Retinal pigment epithelial cell (primary cell): ENCODE results near the gene FUT3.
A peak's percentile ranks its signal among the peaks of the same experiment; 100 is the strongest.

Experiments used
- DNase-seq: peaks from one replicate; pipeline ENCODE4 v3.0.0-alpha.2; 2010; ENCODE audit warnings: low read depth
- H3K4me3 ChIP-seq: 2 replicates; pipeline ENCODE4 v1.5.1; 2011; ENCODE audit warnings: mild to moderate bottlenecking, low read length, control low read depth, moderate library complexity
- CTCF ChIP-seq: conservative IDR thresholded peaks from 2 replicates; pipeline ENCODE4 v1.5.1; 2011; ENCODE audit warnings: low read depth, low read length, control low read depth, inconsistent platforms

The FUT3 gene

GRCh38 chr19:5823579-5824281, 27.5 kb downstream of the FUT3 start:
- no peak for DNase-seq
- peak; percentile 32 for TF ChIP-seq CTCF
- no peak overlapping the region for H3K4me3 ChIP-seq

GRCh38 chr19:5822181-5822844, 28.9 kb downstream of the FUT3 start:
- TF ChIP-seq CTCF: no peak
- no peak for DNase-seq

GRCh38 chr19:5821521-5822180, 29.6 kb downstream of the FUT3 start:
- H3K4me3 ChIP-seq: no peak overlapping the region
- no peak for TF ChIP-seq CTCF
- no peak for DNase-seq

More at GRCh38 chr19:5822181-5822844, 28.9 kb downstream of the FUT3 start:
- no peak overlapping the region for H3K4me3 ChIP-seq

- no peak for DNase-seq
- no peak overlapping the region for H3K4me3 ChIP-seq
- TF ChIP-seq CTCF: no peak
Observed at GRCh38 chr19:5820785-5821184, 30.5 kb downstream of the FUT3 start.

- no peak for TF ChIP-seq CTCF
- no peak overlapping the region for H3K4me3 ChIP-seq
- DNase-seq: no peak
Observed at GRCh38 chr19:5818594-5818993, 32.7 kb downstream of the FUT3 start.

GRCh38 chr19:5817218-5817617, 34.0 kb downstream of the FUT3 start:
- TF ChIP-seq CTCF: no peak
- no peak for DNase-seq

More at GRCh38 chr19:5817218-5817617, 34.0 kb downstream of the FUT3 start:
- H3K4me3 ChIP-seq: no peak overlapping the region
